Loucy (cell line): ENCODE measurements around the gene RASA4B.
"Not testable (repeated sequence)": the region's sequence is repeated elsewhere in the genome, so short reads cannot be mapped to it uniquely, and the experiment has no call there.

Experiments used
- H2AFZ ChIP-seq: fragments of 200-600 bp; sonication (generic); 2 replicates; pipeline ENCODE4 v1.6.0; 2016; ENCODE audit warnings: antibody characterized with exemption, mild to moderate bottlenecking, low read length, moderate library complexity
- H3F3A ChIP-seq: fragments of 200-600 bp; 2 replicates; pipeline ENCODE4 v1.6.0; 2016; ENCODE audit warnings: antibody characterized with exemption, low read depth, mild to moderate bottlenecking
- H3K27me3 ChIP-seq: fragments of 200-600 bp; sonication (generic); 2 replicates; pipeline ENCODE4 v1.6.1; 2014; ENCODE audit warnings: low read length, mild to moderate bottlenecking; ENCODE audit not compliant: insufficient read depth, poor library complexity, severe bottlenecking
- H3K36me3 ChIP-seq: fragments of 200-600 bp; sonication (generic); 2 replicates; pipeline ENCODE4 v1.6.1; 2016; ENCODE audit warnings: low read length; ENCODE audit not compliant: insufficient read depth
- H3K4me1 ChIP-seq: fragments of 200-600 bp; sonication (generic); 2 replicates; pipeline ENCODE4 v1.5.1; 2014; ENCODE audit warnings: low read length, mild to moderate bottlenecking; ENCODE audit not compliant: insufficient read depth, poor library complexity, severe bottlenecking
- H3K4me2 ChIP-seq: fragments of 200-600 bp; sonication (generic); 2 replicates; pipeline ENCODE4 v1.6.0; 2014; ENCODE audit warnings: antibody characterized with exemption, low read length, low read depth, mild to moderate bottlenecking; ENCODE audit not compliant: poor library complexity, severe bottlenecking
- H3K4me3 ChIP-seq: fragments of 200-600 bp; sonication (generic); 2 replicates; pipeline ENCODE4 v1.5.1; 2014; ENCODE audit warnings: low read length, mild to moderate bottlenecking, mixed read lengths; ENCODE audit not compliant: poor library complexity, severe bottlenecking
- H3K79me2 ChIP-seq: fragments of 200-600 bp; sonication (generic); 2 replicates; pipeline ENCODE4 v1.6.1; 2014; ENCODE audit warnings: low read length; ENCODE audit not compliant: insufficient read depth
- H3K9ac ChIP-seq: fragments of 200-600 bp; sonication (generic); 2 replicates; pipeline ENCODE4 v1.6.0; 2014; ENCODE audit warnings: mild to moderate bottlenecking, low read depth, low read length, moderate library complexity; ENCODE audit not compliant: poor library complexity, severe bottlenecking
- H3K9me2 ChIP-seq: fragments of 200-600 bp; sonication (generic); replicated peaks from 2 replicates; pipeline ENCODE4 v1.6.1; 2016; ENCODE audit warnings: low read depth, low read length, mixed read lengths
- H3K9me3 ChIP-seq: fragments of 200-600 bp; sonication (generic); 2 replicates; pipeline ENCODE4 v1.6.1; 2014; ENCODE audit warnings: mild to moderate bottlenecking, antibody characterized with exemption, low read length, low read depth; ENCODE audit not compliant: insufficient read depth
- H4K20me1 ChIP-seq: fragments of 200-600 bp; sonication (generic); 2 replicates; pipeline ENCODE4 v1.6.0; 2014; ENCODE audit warnings: antibody characterized with exemption, low read length, mild to moderate bottlenecking; ENCODE audit not compliant: insufficient read depth, poor library complexity, severe bottlenecking
- EZH2phosphoT487 ChIP-seq: fragments of 200-600 bp; IDR thresholded peaks from 2 replicates; pipeline ENCODE4 v1.6.1; 2018; ENCODE audit warnings: antibody characterized with exemption, mild to moderate bottlenecking, moderate library complexity, borderline replicate concordance
- TF ChIP-seq, protein P1 (sequence below): fragments of 200-600 bp; sonication (generic); conservative IDR thresholded peaks from 2 replicates; pipeline ENCODE4 v1.5.1; 2014; ENCODE audit warnings: mild to moderate bottlenecking, antibody characterized with exemption, low read length

RASA4B gene

DNA sequence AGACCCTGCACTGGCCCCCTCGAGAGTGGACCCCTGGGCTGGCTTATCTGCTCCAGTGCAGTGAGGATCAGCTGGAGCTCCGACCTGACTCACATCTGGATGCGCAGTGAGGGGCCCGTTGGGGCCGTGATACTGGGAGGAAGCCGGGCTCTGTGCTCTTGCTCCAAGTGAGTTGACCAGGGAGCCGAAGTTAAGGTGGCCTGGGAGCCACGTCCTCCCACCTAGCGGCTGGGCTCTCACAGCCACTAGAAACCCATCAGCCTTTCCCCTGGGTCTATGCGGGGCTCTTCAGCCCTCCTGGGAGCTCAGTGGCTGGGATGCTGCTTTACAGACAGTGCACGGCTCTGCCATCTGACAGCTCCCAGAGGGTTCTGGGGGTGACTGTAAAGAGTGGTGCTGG is 62.0 kb downstream of the RASA4B start:
- Histone ChIP-seq H3K9me2 (no peaks in the 10 kb centered on the region), H3K4me3 (no peak overlapping the region), H2AFZ (no peak overlapping the region), H3K36me3 (peaks cover 11% of the 10 kb centered on the region; the same call in 1 of the 2 replicates), H3K4me1 (no peaks in the 10 kb centered on the region), H3K27me3 (no peaks in the 10 kb centered on the region), H3K9me3 (no peaks in the 10 kb centered on the region), H3K79me2 (no peaks in the 10 kb centered on the region), H4K20me1 (no peaks in the 10 kb centered on the region), H3K9ac (no peak overlapping the region), H3F3A (no peaks in the 10 kb centered on the region), H3K4me2 (no peak overlapping the region)
- TF ChIP-seq, protein P1, sequence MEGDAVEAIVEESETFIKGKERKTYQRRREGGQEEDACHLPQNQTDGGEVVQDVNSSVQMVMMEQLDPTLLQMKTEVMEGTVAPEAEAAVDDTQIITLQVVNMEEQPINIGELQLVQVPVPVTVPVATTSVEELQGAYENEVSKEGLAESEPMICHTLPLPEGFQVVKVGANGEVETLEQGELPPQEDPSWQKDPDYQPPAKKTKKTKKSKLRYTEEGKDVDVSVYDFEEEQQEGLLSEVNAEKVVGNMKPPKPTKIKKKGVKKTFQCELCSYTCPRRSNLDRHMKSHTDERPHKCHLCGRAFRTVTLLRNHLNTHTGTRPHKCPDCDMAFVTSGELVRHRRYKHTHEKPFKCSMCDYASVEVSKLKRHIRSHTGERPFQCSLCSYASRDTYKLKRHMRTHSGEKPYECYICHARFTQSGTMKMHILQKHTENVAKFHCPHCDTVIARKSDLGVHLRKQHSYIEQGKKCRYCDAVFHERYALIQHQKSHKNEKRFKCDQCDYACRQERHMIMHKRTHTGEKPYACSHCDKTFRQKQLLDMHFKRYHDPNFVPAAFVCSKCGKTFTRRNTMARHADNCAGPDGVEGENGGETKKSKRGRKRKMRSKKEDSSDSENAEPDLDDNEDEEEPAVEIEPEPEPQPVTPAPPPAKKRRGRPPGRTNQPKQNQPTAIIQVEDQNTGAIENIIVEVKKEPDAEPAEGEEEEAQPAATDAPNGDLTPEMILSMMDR: no peak
- TF ChIP-seq EZH2phosphoT487: no peak

DNA sequence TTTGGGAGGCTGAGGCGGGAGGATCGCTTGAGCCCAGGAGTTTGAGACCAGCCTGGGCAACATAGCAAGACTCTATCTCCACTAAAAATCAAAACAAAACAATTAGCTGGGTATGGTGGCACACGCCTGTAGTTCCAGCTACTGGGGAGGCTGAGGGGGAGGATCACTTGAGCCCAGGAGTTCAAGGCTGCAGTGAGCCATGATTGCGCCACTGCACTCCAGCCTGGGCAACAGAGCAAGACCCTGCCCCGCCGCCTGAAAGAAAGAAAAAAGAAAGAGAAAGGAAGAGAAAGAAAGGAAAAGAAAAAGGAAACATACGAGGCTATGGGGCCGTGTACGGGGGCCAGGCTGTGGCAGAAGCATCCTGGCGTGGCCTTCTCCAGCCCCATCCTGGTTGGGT is 62.6 kb downstream of the RASA4B start:
- H3K79me2 ChIP-seq, H2AFZ ChIP-seq, H3K4me3 ChIP-seq, H3K9me2 ChIP-seq, H3K27me3 ChIP-seq, H3K4me1 ChIP-seq, H4K20me1 ChIP-seq, H3K9me3 ChIP-seq, H3F3A ChIP-seq, H3K4me2 ChIP-seq, H3K9ac ChIP-seq: not testable (repeated sequence)
- peaks cover 11% of the 10 kb centered on the region; the same call in 1 of the 2 replicates for H3K36me3 ChIP-seq

DNA sequence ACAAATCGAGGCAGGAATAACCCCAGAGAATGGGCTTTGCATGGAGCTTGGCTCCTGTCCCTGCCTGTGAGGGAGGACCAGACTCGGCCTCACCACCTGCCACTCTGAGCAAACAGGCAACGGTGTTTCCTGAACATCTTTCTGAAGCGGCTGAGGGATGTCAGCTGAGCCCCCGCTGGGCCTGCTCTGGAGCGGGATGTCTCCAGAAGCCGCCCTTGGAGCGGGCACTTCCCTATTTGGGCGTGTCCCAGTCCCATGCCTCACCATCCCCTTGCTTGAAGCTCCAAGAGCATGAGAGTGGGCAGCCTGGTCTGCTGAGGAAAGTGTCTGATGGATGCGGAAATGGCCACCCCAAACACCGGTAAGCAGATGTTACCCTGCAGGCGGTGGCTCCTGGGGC is 63.1 kb downstream of the RASA4B start:
- Histone ChIP-seq H2AFZ (no peak overlapping the region), H3K9ac (no peak overlapping the region), H3K9me3 (no peaks in the 10 kb centered on the region), H3K4me2 (no peak overlapping the region), H3K36me3 (peaks cover 11% of the 10 kb centered on the region; the same call in 1 of the 2 replicates), H4K20me1 (no peaks in the 10 kb centered on the region), H3K4me1 (no peaks in the 10 kb centered on the region), H3K27me3 (no peaks in the 10 kb centered on the region), H3F3A (no peaks in the 10 kb centered on the region), H3K9me2 (no peaks in the 10 kb centered on the region), H3K79me2 (no peaks in the 10 kb centered on the region), H3K4me3 (no peak overlapping the region)
- TF ChIP-seq, protein P1: no peak
- TF ChIP-seq EZH2phosphoT487: no peak

DNA sequence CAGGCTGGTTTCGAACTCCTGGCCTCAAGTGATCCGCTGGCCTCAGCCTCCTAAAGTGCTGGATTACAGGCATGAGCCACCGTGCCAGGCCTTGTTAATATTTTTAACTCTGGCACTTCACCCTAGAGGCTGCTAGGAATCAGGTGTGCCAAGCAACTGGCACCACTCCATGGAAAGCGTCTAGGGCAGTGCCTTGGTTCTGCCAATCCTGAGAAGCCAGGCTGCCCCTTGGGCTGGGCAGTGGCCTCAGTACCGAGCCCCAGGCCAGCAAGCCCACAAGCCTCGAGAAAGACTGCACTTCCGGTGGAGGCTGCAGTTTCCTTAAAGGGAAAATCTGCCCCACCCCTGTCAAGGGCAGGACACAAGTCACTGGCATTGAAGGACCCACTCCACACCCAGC is 64.3 kb downstream of the RASA4B start:
- H3K9ac ChIP-seq: no peak overlapping the region
- H3K4me2 ChIP-seq: no peak overlapping the region
- TF ChIP-seq EZH2phosphoT487: no peak
- TF ChIP-seq, protein P1: no peak

More for the DNA sequence above, 64.3 kb downstream of the RASA4B start:
- no peaks in the 10 kb centered on the region for H3K27me3 ChIP-seq
- no peak overlapping the region for H2AFZ ChIP-seq
- no peaks in the 10 kb centered on the region for H3K9me3 ChIP-seq
- H3K9me2 ChIP-seq: no peaks in the 10 kb centered on the region
- no peaks in the 10 kb centered on the region for H3K79me2 ChIP-seq
- no peaks in the 10 kb centered on the region for H3F3A ChIP-seq
- H3K4me3 ChIP-seq: no peak overlapping the region
- H3K4me1 ChIP-seq: no peaks in the 10 kb centered on the region
- H3K36me3 ChIP-seq: peaks cover 11% of the 10 kb centered on the region; the same call in 1 of the 2 replicates
- H4K20me1 ChIP-seq: no peaks in the 10 kb centered on the region
